ENCODE results near the gene DGUOK.

DGUOK gene

GRCh38 chr2:73952499-73953446 is 26.1 kb downstream of the DGUOK start:
- DNase-seq, result no peak

- no peak for DNase-seq
Observed at GRCh38 chr2:73956218-73956865, 29.7 kb downstream of the DGUOK start.

GRCh38 chr2:73961274-73961673 is 34.6 kb downstream of the DGUOK start:
- no peak for DNase-seq

- DNase-seq, result no peak
Observed at GRCh38 chr2:73961823-73962615, 35.3 kb downstream of the DGUOK start.

- DNase-seq, result no peak
Observed at GRCh38 chr2:73962798-73963197, 36.1 kb downstream of the DGUOK start.

- no peak for DNase-seq
Observed at GRCh38 chr2:73963385-73964120, 36.9 kb downstream of the DGUOK start.

GRCh38 chr2:73964223-73964622 is 37.5 kb downstream of the DGUOK start:
- no peak for DNase-seq

- DNase-seq, result no peak
Observed at GRCh38 chr2:73965053-73965452, 38.4 kb downstream of the DGUOK start.

- DNase-seq, result no peak
Observed at GRCh38 chr2:73968357-73968937, 41.8 kb downstream of the DGUOK start.

GRCh38 chr2:73969356-73969755 is 42.7 kb downstream of the DGUOK start:
- no peak for DNase-seq

GRCh38 chr2:73970141-73970803 is 43.6 kb downstream of the DGUOK start:
- DNase-seq, result no peak

GRCh38 chr2:73970850-73971471 is 44.3 kb downstream of the DGUOK start:
- peak; percentile 18 for DNase-seq

GRCh38 chr2:73971722-73972121 is 45.0 kb downstream of the DGUOK start:
- DNase-seq, result no peak

GRCh38 chr2:73972846-73973245 is 46.2 kb downstream of the DGUOK start:
- no peak for DNase-seq

- no peak for DNase-seq
Observed at GRCh38 chr2:73975731-73976130, 49.1 kb downstream of the DGUOK start.

- no peak for DNase-seq
Observed at GRCh38 chr2:73976803-73977202, 50.1 kb downstream of the DGUOK start.

GRCh38 chr2:73977466-73977865 is 50.8 kb downstream of the DGUOK start:
- no peak for DNase-seq

GRCh38 chr2:73979021-73979420 is 52.3 kb downstream of the DGUOK start:
- DNase-seq, result peak; percentile 52

- no peak for DNase-seq
Observed at GRCh38 chr2:73979686-73980085, 53.0 kb downstream of the DGUOK start.

- DNase-seq, result no peak
Observed at GRCh38 chr2:73980566-73980965, 53.9 kb downstream of the DGUOK start.
